PC-3 (cell line): ENCODE data around the gene GALNT18. TPM values are rescaled to one million over a fixed set of nuclear protein-coding genes. Genes with fewer than 3 reads are reported as not detected.
A peak's percentile ranks its signal among the peaks of the same experiment; 100 is the strongest.

Experiments used
- ATAC-seq: fragments of 200-7000 bp; cut with Tn5 transposase; 2 replicates; pipeline ENCODE4 v1.9.1; 2020; ENCODE audit warnings: mild to moderate bottlenecking, moderate library complexity
- BruUV-seq: library from RNA; stranded (reverse); fragments of 400-500 nt; replicated peaks from 2 replicates; lab custom pipeline; 2021; lab: Mats Ljungman, UMichigan
- CTCF ChIA-PET: fragments of 300-600 bp; sonication (Branson Sonifier 250); formaldehyde crosslinking; loops from one replicate; lab custom pipeline; 2022; ENCODE audit warnings: antibody characterized with exemption; lab: Charles Lee
- POLR2A ChIA-PET: fragments of 300-600 bp; sonication (Branson Sonifier 250); formaldehyde crosslinking; loops from one replicate; lab custom pipeline; 2022; ENCODE audit warnings: antibody characterized with exemption; ENCODE audit not compliant: unreplicated experiment; lab: Charles Lee
- DNase-seq: peaks from one replicate; pipeline ENCODE4 v3.0.0-alpha.2; 2015
- H2AFZ ChIP-seq: fragments of 300-600 bp; sonication (generic); 2 replicates; pipeline ENCODE4 v1.6.0; 2016; ENCODE audit warnings: antibody characterized with exemption, low read length
- H3F3A ChIP-seq: fragments of 300-600 bp; sonication (generic); one replicate; pipeline ENCODE4 v1.6.0; 2017; ENCODE audit warnings: antibody characterized with exemption, low read length, control low read depth, mild to moderate bottlenecking; ENCODE audit not compliant: unreplicated experiment
- H3K27ac ChIP-seq: fragments of 300-600 bp; sonication (generic); 2 replicates; pipeline ENCODE4 v1.5.1; 2016; ENCODE audit warnings: mild to moderate bottlenecking, low read length
- H3K27me3 ChIP-seq: fragments of 300-600 bp; sonication (generic); 2 replicates; pipeline ENCODE4 v1.6.1; 2016; ENCODE audit warnings: low read length, mixed read lengths
- H3K36me3 ChIP-seq: fragments of 300-600 bp; sonication (generic); 2 replicates; pipeline ENCODE4 v1.6.1; 2016; ENCODE audit warnings: low read depth, mixed run types, low read length, mixed read lengths
- H3K4me1 ChIP-seq: fragments of 300-600 bp; sonication (generic); 2 replicates; pipeline ENCODE4 v1.5.1; 2016; ENCODE audit warnings: low read length; ENCODE audit not compliant: insufficient read depth
- H3K4me2 ChIP-seq: fragments of 300-600 bp; sonication (generic); 2 replicates; pipeline ENCODE4 v1.6.0; 2016; ENCODE audit warnings: low read length
- H3K4me3 ChIP-seq: fragments of 300-600 bp; sonication (generic); 2 replicates; pipeline ENCODE4 v1.5.1; 2016; ENCODE audit warnings: mild to moderate bottlenecking, low read length, mixed read lengths
- H3K79me2 ChIP-seq: fragments of 300-600 bp; sonication (generic); 2 replicates; pipeline ENCODE4 v1.6.1; 2017; ENCODE audit warnings: low read length, mixed read lengths
- H3K9ac ChIP-seq: fragments of 300-600 bp; sonication (generic); 2 replicates; pipeline ENCODE4 v1.6.0; 2016; ENCODE audit warnings: mild to moderate bottlenecking, low read length
- H3K9me2 ChIP-seq: fragments of 300-600 bp; sonication (generic); replicated peaks from 2 replicates; pipeline ENCODE4 v1.6.1; 2016; ENCODE audit warnings: mixed run types, low read length, mixed read lengths
- H3K9me3 ChIP-seq: fragments of 300-600 bp; sonication (generic); 2 replicates; pipeline ENCODE4 v1.6.1; 2016; ENCODE audit warnings: low read length, mixed read lengths
- H4K20me1 ChIP-seq: fragments of 300-600 bp; sonication (generic); 2 replicates; pipeline ENCODE4 v1.6.1; 2016; ENCODE audit warnings: low read length, mixed read lengths
- EZH2 ChIP-seq: fragments of 300-600 bp; sonication (generic); IDR thresholded peaks from one replicate; pipeline ENCODE4 v1.6.1; 2017; ENCODE audit warnings: antibody characterized with exemption, mild to moderate bottlenecking, low read length; ENCODE audit not compliant: unreplicated experiment
- EZH2phosphoT487 ChIP-seq: fragments of 300-600 bp; sonication (generic); IDR thresholded peaks from 2 replicates; pipeline ENCODE4 v1.6.1; 2018; ENCODE audit warnings: mild to moderate bottlenecking, antibody characterized with exemption, low read length, borderline replicate concordance
- intact Hi-C: fragments of 100-400 bp; cut with micrococcal nuclease; formaldehyde crosslinking; loops from 2 replicates; pipeline ENCODE4 v1.9.0; 2023
- total RNA-seq: library from RNA; depleted of rRNA; stranded (reverse); fragments of >200 nt; gene quantifications from 2 replicates; pipeline ENCODE4 v1.2.3, GENCODE V29; 2014
- TF ChIP-seq, protein P1 (sequence below): fragments of 300-600 bp; sonication (generic); conservative IDR thresholded peaks from 2 replicates; pipeline ENCODE4 v1.5.1; 2017; ENCODE audit warnings: antibody characterized with exemption, low read depth, mild to moderate bottlenecking, low read length

Gene GALNT18
- total RNA-seq, 1 experiment from 2014 or later: 34.5 TPM

DNA sequence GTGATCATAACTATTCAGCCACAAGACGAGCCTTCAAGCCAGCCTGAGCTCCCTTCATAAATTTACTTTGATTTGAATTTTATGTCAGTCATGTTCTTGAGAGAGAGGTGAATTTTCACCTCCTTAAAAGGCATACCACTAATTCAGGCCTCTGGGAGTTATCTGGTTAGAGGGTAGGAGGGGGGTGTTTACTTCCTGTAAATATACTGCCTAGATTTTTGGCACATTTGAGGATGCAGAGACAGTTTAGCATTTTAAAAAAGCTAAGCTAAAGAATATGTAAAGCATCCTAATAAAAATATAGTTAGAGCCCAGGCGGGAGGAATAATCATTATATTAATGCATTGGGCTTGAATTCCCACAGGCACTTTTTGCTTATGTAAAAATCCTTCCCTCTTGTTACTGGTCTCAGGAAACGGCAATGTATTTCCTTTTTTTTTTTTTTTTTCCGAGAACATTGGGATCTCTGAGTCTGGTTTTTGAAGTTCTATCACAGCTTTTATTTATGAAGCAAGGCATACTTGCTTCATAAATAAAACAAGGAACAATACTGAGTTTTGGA, 385.2 kb downstream of the GALNT18 start:
- intact Hi-C loops: no loop called here
- no peak overlapping the region for H3K27ac ChIP-seq
- H3K9me3 ChIP-seq: no peaks in the 10 kb centered on the region
- BruUV-seq: no TSS peak
- ATAC-seq (no peak), DNase-seq (no peak)
- no peaks in the 10 kb centered on the region for H3K36me3 ChIP-seq
- H2AFZ ChIP-seq: no peak overlapping the region
- no peaks in the 10 kb centered on the region for H3K4me1 ChIP-seq
- CTCF ChIA-PET: no interaction called here
- H3K27me3 ChIP-seq: peaks cover 11% of the 10 kb centered on the region
- H4K20me1 ChIP-seq: no peaks in the 10 kb centered on the region
- TF ChIP-seq EZH2phosphoT487: no peak
- TF ChIP-seq, protein P1, sequence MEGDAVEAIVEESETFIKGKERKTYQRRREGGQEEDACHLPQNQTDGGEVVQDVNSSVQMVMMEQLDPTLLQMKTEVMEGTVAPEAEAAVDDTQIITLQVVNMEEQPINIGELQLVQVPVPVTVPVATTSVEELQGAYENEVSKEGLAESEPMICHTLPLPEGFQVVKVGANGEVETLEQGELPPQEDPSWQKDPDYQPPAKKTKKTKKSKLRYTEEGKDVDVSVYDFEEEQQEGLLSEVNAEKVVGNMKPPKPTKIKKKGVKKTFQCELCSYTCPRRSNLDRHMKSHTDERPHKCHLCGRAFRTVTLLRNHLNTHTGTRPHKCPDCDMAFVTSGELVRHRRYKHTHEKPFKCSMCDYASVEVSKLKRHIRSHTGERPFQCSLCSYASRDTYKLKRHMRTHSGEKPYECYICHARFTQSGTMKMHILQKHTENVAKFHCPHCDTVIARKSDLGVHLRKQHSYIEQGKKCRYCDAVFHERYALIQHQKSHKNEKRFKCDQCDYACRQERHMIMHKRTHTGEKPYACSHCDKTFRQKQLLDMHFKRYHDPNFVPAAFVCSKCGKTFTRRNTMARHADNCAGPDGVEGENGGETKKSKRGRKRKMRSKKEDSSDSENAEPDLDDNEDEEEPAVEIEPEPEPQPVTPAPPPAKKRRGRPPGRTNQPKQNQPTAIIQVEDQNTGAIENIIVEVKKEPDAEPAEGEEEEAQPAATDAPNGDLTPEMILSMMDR: no peak
- no peak for TF ChIP-seq EZH2
- no peaks in the 10 kb centered on the region for H3K9me2 ChIP-seq
- no peaks in the 10 kb centered on the region for H3K79me2 ChIP-seq
- POLR2A ChIA-PET: no interaction called here
- H3K4me2 ChIP-seq: no peak overlapping the region
- H3F3A ChIP-seq: no peaks in the 10 kb centered on the region
- H3K4me3 ChIP-seq: no peak overlapping the region
- H3K9ac ChIP-seq: no peak overlapping the region

DNA sequence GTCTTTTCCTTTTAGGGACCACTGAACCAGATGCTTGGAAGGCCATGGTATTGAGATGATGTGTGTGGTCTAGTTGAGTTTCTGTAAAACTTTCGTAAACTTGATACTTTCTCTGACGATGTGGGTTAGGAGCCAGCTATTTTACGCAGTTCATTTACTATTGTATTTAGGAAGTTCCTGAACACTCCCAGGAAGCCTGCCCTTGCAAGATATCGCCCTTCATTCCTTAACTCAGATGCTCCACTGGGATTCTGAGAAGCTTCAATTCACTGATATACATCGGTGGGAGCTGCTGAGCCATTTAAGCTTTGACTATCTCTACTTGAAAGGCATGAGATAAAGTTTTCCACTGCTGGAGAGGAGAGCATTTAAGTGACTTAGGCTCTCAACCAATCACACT, 390.0 kb downstream of the GALNT18 start:
- Histone ChIP-seq H3K9me3 (no peaks in the 10 kb centered on the region), H3K79me2 (no peaks in the 10 kb centered on the region), H3K9me2 (no peaks in the 10 kb centered on the region), H3K27me3 (peaks cover 11% of the 10 kb centered on the region), H3F3A (no peaks in the 10 kb centered on the region), H3K4me2 (no peak overlapping the region), H3K27ac (no peak overlapping the region), H2AFZ (no peak overlapping the region), H3K36me3 (no peaks in the 10 kb centered on the region), H3K4me1 (peaks cover 6% of the 10 kb centered on the region; the same call in 1 of the 2 replicates), H4K20me1 (no peaks in the 10 kb centered on the region), H3K4me3 (no peak overlapping the region), H3K9ac (no peak overlapping the region)
- DNase-seq: no peak
- no TSS peak for BruUV-seq
- CTCF ChIA-PET: no interaction called here
- POLR2A ChIA-PET: no interaction called here
- TF ChIP-seq EZH2 (no peak), EZH2phosphoT487 (no peak)
- TF ChIP-seq, protein P1: no peak
- no peak for ATAC-seq
- intact Hi-C loops: no loop called here

GRCh38 chr11:11230802-11231562, 390.8 kb downstream of the GALNT18 start:
- no peak overlapping the region for H3K9ac ChIP-seq
- no peaks in the 10 kb centered on the region for H3K9me2 ChIP-seq
- no peaks in the 10 kb centered on the region for H3K9me3 ChIP-seq
- H3K27me3 ChIP-seq: peaks cover 11% of the 10 kb centered on the region
- TF ChIP-seq EZH2phosphoT487: no peak
- TF ChIP-seq, protein P1: peak; percentile 60
- no peak overlapping the region for H3K27ac ChIP-seq
- peaks cover 6% of the 10 kb centered on the region; the same call in 1 of the 2 replicates for H3K4me1 ChIP-seq
- DNase-seq: peak; percentile 40
- CTCF ChIA-PET: no interaction called here
- POLR2A ChIA-PET: no interaction called here
- intact Hi-C loops: no loop called here
- no peaks in the 10 kb centered on the region for H3K36me3 ChIP-seq
- no peak overlapping the region for H3K4me2 ChIP-seq
- H3K79me2 ChIP-seq: no peaks in the 10 kb centered on the region
- no TSS peak for BruUV-seq
- no peak overlapping the region for H2AFZ ChIP-seq
- H3K4me3 ChIP-seq: no peak overlapping the region
- no peak for ATAC-seq
- H4K20me1 ChIP-seq: no peaks in the 10 kb centered on the region
- H3F3A ChIP-seq: no peaks in the 10 kb centered on the region
